ENCODE data around the gene TMEM214. TPM values are rescaled to one million over a fixed set of nuclear protein-coding genes. Genes with fewer than 3 reads are reported as not detected.

TMEM214 gene
- total RNA-seq, 6 experiments from 2014 or later = 119 to 162 (median 144) TPM

GRCh38 chr2:27053321-27053720 is 20.6 kb downstream of the TMEM214 start:
- Mint-ChIP-seq H3K4me3 (no peak overlapping the region; the same call in 1 of the 2 replicates), H3K27me3 (ENCODE audit: insufficient read depth) (peaks cover 14% of the 10 kb centered on the region), H3K9me3 (peaks cover 13% of the 10 kb centered on the region), H3K27ac (peak overlapping the region; percentile 10; the same call in 1 of the 2 replicates), H3K4me1 (ENCODE audit: low read depth) (peaks cover 31% of the 10 kb centered on the region), H3K36me3 (ENCODE audit: low read depth) (peaks cover 21% of the 10 kb centered on the region)
- no peak for DNase-seq
- TF ChIP-seq CTCF (IDR thresholded peaks at IDR 0.05) = no peak

- H3K27ac Mint-ChIP-seq = no peak overlapping the region
- TF ChIP-seq CTCF (IDR thresholded peaks at IDR 0.05) = no peak
- peaks cover 13% of the 10 kb centered on the region for H3K9me3 Mint-ChIP-seq
- H3K27me3 Mint-ChIP-seq (ENCODE audit: insufficient read depth) = peaks cover 14% of the 10 kb centered on the region
- H3K4me1 Mint-ChIP-seq (ENCODE audit: low read depth) = peaks cover 31% of the 10 kb centered on the region
- H3K4me3 Mint-ChIP-seq = no peak overlapping the region
- peaks cover 19% of the 10 kb centered on the region for H3K36me3 Mint-ChIP-seq (ENCODE audit: low read depth)
- DNase-seq = no peak
Observed at GRCh38 chr2:27053776-27054175, 21.0 kb downstream of the TMEM214 start.

GRCh38 chr2:27054721-27055120 is 22.0 kb downstream of the TMEM214 start:
- Mint-ChIP-seq H3K9me3 (peaks cover 13% of the 10 kb centered on the region), H3K27me3 (ENCODE audit: insufficient read depth) (peaks cover 14% of the 10 kb centered on the region), H3K4me1 (ENCODE audit: low read depth) (peaks cover 24% of the 10 kb centered on the region), H3K27ac (no peak overlapping the region), H3K4me3 (no peak overlapping the region), H3K36me3 (ENCODE audit: low read depth) (peaks cover 19% of the 10 kb centered on the region)
- TF ChIP-seq CTCF (IDR thresholded peaks at IDR 0.05) = no peak
- DNase-seq = no peak

GRCh38 chr2:27057184-27057583 is 24.4 kb downstream of the TMEM214 start:
- no peak for TF ChIP-seq CTCF (IDR thresholded peaks at IDR 0.05)
- Mint-ChIP-seq H3K9me3 (no peaks in the 10 kb centered on the region), H3K36me3 (ENCODE audit: low read depth) (peaks cover 20% of the 10 kb centered on the region), H3K27me3 (ENCODE audit: insufficient read depth) (peaks cover 2% of the 10 kb centered on the region), H3K4me1 (ENCODE audit: low read depth) (peaks cover 9% of the 10 kb centered on the region; the same call in 1 of the 2 replicates), H3K4me3 (no peak overlapping the region), H3K27ac (no peak overlapping the region)
- no peak for DNase-seq

GRCh38 chr2:27058210-27058609 is 25.4 kb downstream of the TMEM214 start:
- H3K36me3 Mint-ChIP-seq (ENCODE audit: low read depth) = peaks cover 28% of the 10 kb centered on the region
- no peaks in the 10 kb centered on the region for H3K9me3 Mint-ChIP-seq
- DNase-seq = no peak
- H3K4me3 Mint-ChIP-seq = no peak overlapping the region
- peaks cover 2% of the 10 kb centered on the region for H3K27me3 Mint-ChIP-seq (ENCODE audit: insufficient read depth)
- no peak overlapping the region for H3K27ac Mint-ChIP-seq
- no peaks in the 10 kb centered on the region for H3K4me1 Mint-ChIP-seq (ENCODE audit: low read depth)
- no peak for TF ChIP-seq CTCF (IDR thresholded peaks at IDR 0.05)

All from HFFc6 (cell line).